Measurements from ENCODE around the gene RBP5.

Gene RBP5, protein sequence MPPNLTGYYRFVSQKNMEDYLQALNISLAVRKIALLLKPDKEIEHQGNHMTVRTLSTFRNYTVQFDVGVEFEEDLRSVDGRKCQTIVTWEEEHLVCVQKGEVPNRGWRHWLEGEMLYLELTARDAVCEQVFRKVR

DNA sequence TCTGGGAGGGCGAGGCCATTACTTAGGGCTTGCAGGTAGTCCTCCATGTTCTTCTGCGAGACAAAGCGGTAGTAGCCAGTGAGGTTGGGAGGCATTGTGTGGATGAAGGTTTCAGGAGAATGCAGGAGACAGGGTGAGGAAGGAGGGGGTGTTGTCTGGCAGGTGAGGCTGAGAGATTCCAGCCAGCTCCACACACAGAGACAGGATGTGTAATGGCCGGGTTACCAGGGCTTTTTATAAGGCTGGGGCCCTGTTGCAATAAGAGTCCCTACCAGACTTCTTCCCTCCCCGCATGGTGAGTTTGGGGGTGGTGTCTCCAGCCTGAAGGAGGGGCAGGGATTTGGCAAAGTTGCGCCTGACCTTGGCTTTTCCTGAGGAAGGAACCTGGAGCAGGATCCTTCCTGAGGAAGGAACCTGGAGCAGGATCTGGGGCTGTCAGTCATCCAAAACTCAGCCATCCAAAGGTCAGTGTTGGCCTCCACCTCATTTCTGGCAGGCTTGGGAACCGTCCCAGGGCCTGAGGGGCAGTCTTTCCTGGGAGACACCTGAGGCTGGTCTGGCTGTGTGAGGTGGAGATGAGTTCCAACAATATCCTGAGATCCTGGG is at the start of gene RBP5:
TSS of gene RBP5 (minus strand) at position 209 of the 606 bp plus-strand sequence. CDS start at position 95, 114 bp downstream.
- no peak for DNase-seq

DNA sequence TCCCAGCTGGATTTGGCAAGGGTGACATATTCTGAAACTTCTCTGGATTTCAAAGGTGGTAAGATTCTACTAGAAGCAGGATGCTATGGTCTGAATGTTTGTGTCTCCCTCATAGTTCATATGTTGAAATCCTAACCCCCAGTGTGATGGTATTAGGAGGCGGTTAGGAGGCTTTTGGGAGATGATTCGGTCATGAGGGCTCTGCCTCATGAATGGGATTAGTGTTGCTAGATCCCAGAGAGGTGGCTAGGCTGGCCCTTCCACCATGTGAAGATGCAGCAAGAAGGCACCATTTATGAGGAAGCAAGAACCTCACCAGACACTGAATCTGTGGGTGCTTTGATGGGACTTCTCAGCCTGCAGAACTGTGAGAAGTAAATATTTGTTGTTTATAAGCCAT is 49.8 kb upstream of the RBP5 start:
- DNase-seq: no peak

DNA sequence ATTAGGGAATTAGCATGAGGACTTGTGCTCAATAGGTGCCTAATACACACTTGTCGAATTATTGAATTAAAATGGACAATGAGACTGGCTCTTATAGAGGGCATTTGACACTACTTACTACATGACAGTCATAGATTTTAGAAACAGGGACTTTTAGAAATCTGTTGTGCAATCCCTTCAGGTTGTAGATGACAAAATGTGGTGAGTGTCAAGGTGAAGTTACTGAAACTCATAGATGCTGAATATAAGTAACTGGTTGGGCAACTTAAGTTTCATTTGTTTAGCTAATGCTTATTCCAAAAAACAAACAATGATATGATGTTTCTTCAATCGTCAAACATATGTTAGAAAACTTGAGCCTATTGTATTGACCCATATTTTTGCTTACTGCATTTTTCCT is 47.9 kb upstream of the RBP5 start:
- no peak for DNase-seq

DNA sequence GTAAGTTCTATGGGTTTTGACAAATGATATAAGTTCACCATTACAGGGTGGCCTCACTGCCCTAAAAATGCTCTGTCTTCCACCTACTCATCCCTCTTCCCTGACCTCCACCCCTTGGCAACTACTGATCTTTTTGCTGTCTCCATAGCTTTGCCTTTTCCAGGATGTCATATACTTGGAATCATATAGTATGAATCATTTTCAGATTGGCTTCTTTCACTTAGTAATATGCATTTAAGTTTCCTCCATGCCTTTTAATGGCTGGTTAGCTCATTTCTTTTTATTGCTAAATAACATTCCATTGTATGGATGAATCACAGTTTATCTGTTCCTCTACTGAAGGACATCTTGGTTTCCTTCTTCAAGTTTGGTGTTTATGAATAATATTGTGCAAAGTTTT is 46.8 kb upstream of the RBP5 start:
- DNase-seq: peak; percentile 57

DNA sequence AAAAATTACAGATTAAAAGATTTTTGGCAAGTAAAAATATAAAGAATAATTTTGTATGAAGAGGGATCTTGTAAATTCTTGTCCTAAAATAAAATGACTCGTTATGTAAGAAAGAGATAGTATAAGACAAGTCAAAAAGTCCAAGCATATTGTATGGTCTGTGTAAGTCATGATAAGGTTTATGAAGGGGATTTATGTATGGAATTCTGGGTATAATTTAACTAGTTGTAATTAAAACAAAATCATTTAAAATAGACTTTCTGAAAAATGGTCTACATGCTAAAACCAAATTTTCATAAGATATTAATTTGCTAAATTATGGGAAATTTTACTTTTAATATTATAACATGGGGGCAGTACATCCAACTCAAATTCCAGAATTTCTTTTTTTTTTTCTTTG is 43.2 kb upstream of the RBP5 start:
- DNase-seq: no peak

DNA sequence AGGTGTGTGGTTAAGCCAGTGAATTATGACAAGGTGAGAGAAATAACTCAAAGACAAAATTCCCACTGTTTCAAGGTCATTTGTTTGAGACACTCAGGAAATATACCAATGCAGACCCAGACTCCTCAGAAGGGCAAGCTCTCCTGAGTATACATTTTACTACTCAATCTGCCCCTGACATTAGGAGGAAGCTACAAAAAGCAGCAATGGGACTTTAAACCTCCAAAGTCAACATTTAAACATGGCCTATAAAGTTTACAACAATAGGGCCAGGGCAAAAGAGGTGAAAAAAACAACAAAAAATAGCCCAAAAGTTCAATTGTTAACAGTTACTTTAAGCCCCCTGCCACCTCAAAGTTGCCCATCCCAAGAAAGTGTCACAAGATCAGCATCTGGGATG is 41.3 kb upstream of the RBP5 start:
- no peak for DNase-seq

DNA sequence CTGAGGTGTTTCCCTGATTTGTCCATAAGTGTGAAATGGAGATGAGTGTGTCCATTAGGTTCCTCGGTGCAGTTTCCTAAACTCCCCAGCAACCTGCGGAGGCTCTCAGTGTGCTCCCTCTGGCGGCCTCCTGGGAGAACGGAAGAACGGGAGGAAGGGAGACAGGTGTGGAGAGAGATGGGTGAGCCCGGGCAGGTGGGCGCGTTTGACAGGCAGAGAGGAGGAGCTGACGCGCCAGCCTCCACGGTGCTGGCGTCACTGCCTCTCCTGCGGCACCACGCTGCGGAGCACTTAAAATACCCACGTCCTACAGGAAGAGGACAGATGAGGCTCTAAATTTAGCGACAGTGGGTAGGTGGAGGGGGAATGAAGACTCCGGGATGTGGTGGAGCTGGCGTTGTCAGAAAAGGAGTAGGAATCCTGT is 34.0 kb upstream of the RBP5 start:
- no peak for DNase-seq

DNA sequence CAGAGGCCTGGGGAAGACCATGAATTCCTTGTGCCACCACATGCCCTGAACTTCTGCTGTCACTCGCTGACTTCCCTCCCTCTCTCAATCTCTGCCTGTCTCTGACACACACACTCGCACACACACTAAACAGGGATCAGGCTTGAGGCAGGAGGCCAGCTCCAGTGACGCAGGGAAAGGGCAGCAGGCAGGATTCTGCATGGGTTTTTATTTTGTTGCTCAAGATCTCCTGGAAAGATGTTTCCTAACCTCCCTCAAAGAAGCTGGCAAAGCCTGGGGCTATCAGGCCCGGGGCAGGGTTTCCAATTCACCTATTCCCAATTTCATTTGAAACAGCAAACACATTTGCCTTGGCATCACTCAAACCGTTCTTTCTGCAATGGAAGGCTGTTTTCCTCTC is 33.1 kb upstream of the RBP5 start:
- DNase-seq: no peak

DNA sequence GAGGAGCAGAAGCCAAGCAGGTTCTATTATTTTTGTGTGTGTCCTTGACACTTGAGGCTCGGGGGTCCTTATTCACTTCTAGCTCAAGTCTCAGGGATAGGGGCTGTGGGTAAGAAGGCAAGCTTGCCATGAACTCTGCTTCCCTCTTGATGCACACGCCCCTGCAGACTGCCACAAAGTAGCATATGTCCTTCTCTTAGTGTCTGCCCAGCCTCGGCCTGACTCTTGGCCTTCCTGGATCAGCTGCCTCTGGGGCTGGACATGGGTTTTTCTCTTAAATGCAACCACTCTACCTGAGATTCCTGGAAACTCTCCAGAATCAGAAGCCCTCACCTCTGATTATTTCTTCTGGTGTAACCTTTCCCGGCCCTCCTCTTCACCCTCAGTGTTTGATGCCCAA is 32.6 kb upstream of the RBP5 start:
- DNase-seq: no peak

DNA sequence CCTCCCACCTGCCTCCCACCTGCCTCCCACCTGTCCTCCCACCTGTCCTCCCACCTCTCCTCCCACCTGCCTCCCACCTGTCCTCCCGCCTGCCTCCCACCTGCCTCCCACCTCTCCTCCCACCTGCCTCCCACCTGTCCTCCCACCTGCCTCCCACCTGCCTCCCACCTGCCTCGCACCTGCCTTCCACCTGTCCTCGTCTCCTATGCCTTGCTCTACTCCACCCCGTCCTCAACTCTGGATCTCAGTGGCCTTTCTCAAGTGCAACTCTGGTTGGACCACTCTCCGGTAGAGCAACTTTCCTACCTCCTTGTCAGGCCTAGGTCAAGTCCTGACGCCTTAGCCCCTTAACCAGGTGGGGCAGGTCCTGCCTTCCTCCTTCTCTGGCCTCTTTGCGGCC is 31.5 kb upstream of the RBP5 start:
- DNase-seq: no peak

DNA sequence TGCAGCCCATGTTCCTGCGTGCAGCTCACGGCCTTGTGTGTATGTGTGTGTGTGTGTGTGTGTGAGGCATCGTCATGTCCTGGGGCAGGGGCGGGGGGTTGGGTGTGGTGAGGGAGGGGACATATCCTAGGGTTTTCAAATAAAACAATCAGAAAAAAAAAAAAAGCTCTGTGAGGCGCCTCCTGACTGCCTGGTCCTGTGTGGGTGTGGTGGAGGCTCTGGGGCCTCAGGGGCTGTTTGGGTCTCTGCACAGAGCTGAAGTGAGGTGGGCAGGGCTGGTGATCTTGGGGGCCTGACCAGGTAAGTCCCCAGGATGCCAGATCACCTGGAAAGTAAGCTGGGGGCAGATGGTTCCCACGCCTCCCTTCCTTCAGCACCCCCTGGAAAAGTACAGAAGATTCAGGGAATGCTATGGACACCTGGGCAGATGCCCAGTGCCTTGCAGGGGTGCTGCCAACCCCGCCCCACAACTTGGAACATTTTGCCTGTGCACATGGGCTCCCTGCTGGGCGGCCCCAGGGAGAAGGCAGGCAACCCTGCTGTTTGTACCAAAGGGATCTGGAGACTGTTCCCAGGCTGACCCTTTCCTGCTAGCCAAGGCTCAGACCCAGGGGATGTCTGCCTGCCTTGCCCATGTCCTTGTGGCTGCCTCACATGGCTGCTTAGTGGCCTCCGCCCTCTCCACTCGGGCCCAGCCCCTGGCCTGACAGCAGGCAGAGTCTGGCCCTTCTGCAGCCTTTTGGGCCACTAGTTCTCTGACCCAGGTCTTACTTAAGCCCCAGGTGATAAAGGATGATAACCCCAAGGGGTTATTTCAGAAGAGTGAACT is 30.3 kb upstream of the RBP5 start:
- no peak for DNase-seq

DNA sequence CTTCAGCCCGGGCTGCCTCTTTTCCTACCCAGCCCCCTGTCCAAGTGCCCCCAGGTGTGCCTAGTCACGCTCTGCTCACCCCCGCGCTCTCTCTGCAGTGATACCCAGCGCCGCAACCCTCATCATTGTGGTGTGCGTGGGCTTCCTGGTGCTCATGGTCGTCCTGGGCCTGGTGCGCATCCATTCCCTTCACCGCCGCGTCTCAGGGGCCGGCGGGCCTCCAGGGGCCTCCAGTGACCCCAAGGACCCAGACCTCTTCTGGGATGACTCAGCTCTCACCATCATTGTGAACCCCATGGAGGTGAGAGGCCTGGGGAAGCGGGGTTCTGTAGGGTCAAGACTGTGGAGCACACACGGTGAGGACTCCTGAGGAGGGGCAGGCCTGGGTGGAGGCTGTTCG is 28.7 kb upstream of the RBP5 start:
- DNase-seq: no peak

DNA sequence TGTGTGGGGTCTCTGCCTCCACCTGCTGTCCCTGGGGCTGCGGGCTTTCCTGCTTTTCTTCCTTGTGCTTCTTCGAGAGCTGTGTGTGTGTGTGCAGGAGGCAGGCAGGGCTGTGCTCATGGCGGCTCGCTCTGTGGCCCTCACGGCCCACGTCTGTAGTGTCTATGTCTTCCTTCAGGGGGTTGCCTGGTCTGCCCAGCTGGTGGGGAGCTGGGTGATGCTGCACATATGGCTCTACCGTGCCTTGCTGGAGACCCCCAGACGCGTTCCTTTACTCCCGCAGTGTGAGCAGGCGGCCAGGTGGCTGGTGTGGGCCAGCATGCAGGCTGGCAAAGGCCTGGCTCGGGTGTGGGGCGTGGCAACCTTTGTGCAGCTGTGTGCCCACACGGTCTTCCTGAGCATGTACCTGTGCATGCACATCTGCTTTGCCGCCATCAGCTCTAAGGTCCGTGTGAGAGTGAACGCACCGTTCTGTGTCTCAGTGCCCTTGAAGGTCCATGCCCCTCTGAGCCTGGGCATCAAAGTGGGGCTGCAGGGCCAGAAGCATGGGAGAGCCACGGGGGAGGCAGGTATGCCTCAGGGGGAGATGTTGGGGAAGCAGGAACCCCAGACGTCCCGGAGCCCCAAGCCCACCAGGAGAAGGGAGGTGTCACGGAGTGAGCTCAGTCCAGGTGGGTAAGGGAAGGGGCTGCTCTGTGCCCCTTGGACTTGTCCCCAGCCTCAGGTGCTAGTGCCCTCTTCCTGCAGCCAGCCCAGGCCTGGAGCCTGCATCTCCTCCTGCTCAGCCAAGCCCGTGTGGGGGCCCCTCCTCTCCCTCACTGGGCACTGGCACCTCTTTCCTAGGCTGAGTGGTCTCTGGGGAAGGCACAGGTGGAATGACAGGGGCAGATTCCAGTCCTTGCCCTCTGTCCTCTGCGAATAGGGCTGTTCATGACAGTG is 27.8 kb upstream of the RBP5 start:
- no peak for DNase-seq

DNA sequence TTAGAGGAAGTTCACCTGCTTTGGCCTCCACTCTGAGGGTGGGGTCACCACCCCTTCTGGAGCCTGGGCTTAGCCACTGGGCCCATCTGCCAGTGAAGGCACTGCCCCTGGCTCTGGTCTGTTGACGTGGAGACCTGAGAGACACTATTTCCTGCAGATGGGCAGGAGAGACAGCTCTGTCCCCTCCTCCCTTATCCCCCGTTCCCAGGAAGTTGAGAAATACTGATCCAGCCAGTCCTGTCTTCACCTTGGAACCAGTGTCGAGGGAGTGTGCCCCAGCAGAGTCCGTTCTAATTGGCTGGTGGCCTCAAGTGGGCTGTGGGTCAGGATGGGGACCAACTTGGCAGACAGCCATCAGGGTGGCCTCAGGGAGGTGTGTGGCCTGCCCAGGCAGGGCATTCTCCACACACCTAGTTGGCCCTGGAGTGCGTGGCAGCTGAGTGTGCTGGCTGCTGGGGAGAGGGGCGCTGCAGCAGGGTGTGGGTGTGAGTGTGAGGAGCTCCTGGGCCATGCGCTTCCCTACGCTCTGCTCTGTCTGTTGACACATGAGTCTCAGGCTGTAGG is 26.9 kb upstream of the RBP5 start:
- DNase-seq: no peak

DNA sequence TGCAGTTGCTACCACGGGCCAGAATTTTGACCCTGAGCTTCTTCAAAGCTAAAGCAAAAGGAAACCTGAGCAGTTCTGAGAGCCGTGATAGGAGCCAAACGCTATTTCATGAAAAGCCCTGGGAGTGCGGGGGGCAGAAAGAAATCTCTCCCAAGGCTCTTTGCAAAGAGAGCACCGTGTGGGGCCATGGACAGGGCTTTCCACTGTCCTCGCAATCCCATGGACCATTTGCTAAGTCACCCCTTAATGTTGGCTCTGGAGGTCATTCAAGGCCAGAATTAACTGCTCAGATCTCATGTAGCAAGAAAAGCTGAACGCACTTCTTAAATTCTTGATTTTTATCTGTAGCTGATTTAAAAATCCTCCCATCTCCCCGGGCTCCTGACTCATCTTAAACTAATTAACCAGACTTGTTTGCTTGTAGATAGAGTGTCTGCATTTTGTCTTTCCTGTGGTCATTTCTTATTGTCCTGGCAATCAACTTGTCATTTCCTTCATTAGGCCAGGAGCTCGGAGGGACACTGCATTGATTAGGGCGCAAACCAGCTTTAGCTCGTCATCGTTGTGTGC is 26.3 kb upstream of the RBP5 start:
- no peak for DNase-seq

DNA sequence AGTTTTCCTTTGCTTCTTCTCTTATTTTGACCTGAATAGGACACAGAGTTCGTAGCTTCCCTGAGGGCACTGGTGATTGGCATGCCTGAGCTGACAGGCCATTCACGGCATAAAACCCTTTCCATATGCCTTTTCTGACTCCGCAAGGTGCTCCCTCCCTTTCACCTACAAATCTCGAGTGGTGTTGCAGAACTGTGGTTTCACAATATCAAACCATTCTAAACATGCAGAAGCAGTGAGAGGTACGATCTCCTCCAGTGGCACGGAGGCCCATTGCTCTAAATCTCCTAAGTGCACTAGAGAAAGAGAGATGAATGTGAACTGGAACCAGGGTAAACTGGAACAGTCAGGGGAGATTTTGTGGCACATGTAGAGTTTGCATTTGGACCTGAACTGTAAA is 25.4 kb upstream of the RBP5 start:
- no peak for DNase-seq

DNA sequence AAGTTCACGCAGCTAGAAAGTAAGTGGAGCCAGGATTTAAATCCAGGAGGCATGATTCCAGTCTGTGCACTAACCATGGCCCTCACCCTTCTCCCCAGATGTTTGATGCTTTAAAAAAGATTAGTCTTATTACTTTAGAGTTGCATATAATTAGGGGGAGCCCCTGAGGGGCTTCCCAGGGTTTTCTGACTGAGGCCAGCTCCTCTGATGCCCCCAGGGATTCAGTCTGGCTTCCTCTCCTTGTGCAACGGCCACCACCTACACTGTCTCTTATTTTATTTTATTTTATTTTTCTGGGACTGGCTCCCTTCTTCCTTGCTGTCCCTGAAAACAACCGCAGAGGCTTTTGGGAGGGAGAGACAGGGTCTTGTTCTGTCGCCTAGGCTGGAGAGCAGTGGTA is 24.1 kb upstream of the RBP5 start:
- DNase-seq: no peak

DNA sequence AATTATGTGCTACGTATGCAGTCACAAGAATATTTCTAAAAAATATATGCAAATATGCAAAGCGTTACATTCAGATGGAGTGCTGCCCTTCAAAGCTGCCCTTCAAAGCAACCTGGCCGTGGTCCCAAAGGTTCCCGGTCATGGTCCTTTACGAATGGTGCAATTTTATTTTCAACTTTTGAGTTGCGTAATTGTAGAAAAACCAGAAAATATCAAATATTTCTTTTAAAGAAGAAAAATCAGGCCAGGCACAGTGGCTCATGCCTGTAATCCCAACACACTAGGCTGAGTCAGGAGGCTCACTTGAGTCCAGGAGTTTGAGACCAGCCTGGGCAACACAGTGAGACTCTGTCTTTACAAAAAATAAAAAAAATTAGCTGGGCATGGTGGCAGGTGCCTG is 22.8 kb upstream of the RBP5 start:
- DNase-seq: no peak

DNA sequence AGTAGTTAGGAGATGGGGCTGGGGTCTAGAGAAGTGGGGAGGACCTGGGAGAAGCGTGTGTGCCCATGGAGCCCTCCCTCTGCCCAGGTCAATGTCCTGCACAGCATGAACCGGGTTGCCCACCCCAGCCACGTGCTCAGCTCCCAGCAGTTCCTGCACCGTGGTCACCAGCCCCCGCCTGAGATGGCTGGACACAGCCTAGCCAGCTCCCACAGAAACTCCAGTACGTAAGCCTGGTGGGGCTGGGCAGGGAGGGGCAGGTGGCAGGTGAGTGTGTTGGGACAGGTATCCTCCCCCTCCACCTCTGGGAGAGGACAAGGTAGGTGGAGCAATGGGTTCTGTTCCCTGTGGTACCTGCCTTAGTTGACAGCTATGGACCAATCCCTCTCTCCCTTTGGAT is 22.2 kb upstream of the RBP5 start:
- no peak for DNase-seq

DNA sequence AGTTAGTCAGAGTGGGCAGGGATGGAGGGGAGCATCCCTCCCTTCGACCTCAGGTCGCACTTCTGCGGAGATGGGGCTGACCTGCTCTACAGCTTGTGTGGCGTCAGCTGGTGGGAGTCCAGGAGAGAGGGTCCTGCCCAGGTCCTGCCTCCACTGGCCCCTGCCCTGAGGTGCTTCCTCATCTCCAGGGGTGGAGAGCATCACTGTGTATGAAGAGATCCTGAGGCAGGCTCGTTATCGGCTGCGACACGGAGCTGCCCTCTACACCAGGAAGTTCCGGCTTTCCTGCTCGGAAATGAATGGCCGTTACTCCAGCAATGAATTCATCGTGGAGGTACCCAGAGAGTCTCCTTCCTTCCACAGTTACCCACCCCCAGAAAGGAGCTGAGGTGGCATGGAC is 21.7 kb upstream of the RBP5 start:
- no peak for DNase-seq

DNA sequence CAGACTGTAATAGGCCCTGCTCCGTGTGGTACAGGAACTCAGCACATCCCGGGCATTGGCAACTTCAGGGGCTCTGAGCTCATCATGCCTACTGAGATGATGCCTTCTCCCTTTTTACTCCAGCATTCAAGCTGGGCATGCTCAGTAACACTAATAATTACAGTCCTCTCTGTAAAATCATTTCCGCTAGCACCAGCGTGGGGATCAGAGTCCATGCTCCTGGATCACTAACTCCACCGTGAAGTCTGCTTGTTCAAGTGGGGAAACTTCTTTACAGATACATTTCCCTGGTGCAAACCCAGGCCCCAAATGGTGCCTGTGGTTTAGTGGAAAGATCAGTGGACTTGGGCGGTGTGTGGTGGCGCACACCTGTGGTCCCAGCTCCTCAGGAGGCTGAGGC is 18.2 kb upstream of the RBP5 start:
- DNase-seq: no peak

DNA sequence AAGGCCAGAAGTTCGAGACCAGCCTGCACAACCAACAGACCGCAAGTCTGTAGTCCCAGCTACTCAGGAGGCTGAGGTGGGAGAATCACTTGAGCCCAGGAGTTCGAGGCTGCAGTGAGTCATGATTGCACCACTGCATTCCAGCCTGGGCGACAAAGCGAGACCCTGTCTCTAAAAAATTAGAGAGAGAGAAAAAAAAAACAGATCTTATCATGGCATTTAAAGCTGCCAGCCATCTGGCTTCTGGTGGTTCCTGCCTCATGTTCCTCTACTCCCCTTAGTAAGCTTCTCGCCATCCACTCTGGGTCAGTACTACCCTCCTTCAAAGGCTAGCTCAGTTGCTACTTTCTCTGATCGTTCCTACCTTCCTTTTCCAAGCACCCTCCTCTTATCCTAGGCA is 17.5 kb upstream of the RBP5 start:
- DNase-seq: no peak

DNA sequence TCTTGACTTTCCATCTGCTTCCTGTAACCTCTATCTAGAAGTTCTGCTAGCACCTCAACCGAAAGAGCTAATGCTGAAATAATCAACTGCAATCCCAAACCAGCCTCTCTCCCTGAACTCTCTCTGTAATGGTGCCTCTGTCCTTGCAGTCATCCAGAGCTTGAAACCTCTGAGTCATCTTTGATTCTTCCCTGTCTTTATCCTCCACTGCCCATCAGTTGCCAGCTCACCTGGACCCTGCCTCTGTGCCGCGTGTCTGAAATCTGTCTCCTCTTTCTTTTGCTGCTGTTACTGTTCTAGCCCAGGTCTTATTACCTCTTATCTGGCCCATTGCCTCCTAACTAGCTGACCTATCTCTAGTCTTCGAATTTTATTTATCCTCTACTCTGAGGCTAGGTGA is 17.0 kb upstream of the RBP5 start:
- no peak for DNase-seq

Data from fibroblast of skin of right quadriceps (primary cell).